ENCODE measurements around the gene ACVR1B. TPM values are rescaled to one million over a fixed set of nuclear protein-coding genes. Genes with fewer than 3 reads are reported as not detected.

Gene ACVR1B
- total and polyA plus RNA-seq, 5 experiments from 2014 or later, result 1.2 to 12.6 (median 2.3) TPM

DNA sequence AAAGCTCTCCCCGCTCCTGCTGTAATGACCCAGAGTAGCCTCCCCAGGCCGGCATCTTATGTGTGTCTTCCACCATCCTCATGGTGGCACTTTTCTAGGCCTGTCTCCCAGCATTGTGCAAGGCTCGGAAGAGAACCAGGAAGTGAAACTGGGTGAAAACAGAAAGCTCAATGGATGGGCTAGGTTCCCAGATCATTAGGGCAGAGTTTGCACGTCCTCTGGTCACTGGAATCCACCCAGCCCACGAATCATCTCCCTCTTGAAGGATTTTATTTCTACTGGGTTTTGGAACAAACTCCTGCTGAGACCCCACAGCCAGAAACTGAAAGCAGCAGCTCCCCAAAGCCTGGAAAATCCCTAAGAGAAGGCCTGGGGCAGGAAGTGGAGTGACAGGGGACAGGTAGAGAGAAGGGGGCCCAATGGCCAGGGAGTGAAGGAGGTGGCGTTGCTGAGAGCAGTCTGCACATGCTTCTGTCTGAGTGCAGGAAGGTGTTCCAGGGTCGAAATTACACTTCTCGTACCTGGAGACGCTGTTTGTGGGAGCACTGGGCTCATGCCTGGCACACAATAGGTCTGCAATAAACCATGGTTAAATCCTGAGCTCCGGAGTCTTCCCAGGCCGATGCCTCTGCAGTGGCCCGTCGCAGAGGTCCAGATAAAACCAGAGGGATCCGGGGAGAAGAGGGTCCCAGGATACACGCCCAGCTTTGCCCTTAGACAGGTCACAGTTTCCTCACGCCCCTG is 28.6 kb upstream of the ACVR1B start:
- POLR2A ChIA-PET, result interaction anchor here (0.6 kb wide), 1 partner anchor 103 kb away, joined by 3 read pairs; no protein-coding TSS in a partner anchor
- Mint-ChIP-seq H3K27me3 (no peaks in the 10 kb centered on the region), H3K36me3 (no peaks in the 10 kb centered on the region), H3K27ac (no peak overlapping the region), H3K9me3 (no peaks in the 10 kb centered on the region), H3K4me3 (peak overlapping the region in 2 of 10 donors; percentile 36 to 52), H3K4me1 (peaks cover 5 to 21% (median 9%) of the 10 kb centered on the region in 4 donors)
- no peak for ATAC-seq
- DNase-seq, result no peak

DNA sequence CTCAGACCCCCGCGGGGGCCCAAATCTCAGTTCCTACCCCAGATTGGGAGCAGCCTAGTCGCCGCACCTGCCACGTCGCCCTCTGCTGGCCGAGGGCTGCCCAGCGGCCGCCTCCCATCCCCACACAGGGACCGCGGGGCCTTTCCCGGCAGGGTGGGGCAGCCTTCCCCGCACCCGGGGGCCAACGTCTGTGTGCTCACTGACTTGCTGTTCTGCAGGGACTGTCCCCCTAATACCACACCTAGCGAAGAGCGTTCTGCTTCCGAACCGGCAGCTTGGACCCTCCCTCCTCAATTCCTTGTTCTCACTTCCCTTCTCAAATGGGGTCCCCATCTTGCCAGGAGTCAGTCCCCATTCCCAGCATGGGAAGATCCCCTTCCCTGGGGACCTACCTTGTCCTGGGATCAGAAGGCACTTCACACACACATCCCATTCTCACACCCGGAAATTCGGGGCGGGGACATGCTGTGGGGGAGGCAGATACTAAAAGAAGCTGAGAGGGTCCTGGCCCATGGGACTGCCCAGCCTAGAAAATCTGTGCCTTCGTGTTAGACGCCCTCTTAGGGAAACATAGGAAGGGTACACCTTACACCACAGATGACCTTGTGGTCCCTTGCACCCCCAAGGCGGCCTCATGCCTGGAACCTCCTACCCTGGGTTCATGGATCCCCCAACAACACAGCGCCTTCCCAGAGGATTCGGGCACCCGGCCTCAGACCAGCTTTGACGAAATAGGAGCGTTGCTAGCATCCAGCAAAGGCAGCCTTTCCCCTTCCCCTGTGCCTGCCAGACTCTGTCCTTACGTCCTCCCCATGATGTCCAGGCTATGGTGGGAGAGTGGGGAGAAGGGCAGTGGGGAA is 27.8 kb upstream of the ACVR1B start:
- Mint-ChIP-seq H3K36me3 (no peaks in the 10 kb centered on the region), H3K4me1 (peaks cover 5 to 21% (median 9%) of the 10 kb centered on the region in 4 donors), H3K4me3 (peak overlapping the region in 6 of 10 donors; percentile 21 to 66 (median 44)), H3K9me3 (no peaks in the 10 kb centered on the region), H3K27ac (no peak overlapping the region), H3K27me3 (no peaks in the 10 kb centered on the region)
- ATAC-seq (peak; percentile 88 to 93), DNase-seq (peak in 9 of 10 donors; percentile 34 to 60 (median 48))
- POLR2A ChIA-PET, result interaction anchor here (0.6 kb wide), 2 partner anchors 104 to 1442 kb away, joined by 3 read pairs; no protein-coding TSS in a partner anchor

GRCh38 chr12:51924551-51925319 is 26.8 kb upstream of the ACVR1B start:
- no peaks in the 10 kb centered on the region for H3K27me3 Mint-ChIP-seq
- H3K4me3 Mint-ChIP-seq, result peak overlapping the region in 1 of 10 donors; percentile 40
- H3K4me1 Mint-ChIP-seq, result peaks cover 5 to 21% (median 9%) of the 10 kb centered on the region in 4 donors
- no peaks in the 10 kb centered on the region for H3K36me3 Mint-ChIP-seq
- ATAC-seq (no peak), DNase-seq (no peak)
- no peak overlapping the region for H3K27ac Mint-ChIP-seq
- no peaks in the 10 kb centered on the region for H3K9me3 Mint-ChIP-seq
- POLR2A ChIA-PET, result no interaction called here

GRCh38 chr12:51925346-51926063 is 26.0 kb upstream of the ACVR1B start:
- no peak for DNase-seq
- no peaks in the 10 kb centered on the region for H3K36me3 Mint-ChIP-seq
- H3K27ac Mint-ChIP-seq, result peak overlapping the region in 2 of 10 donors; percentile 28 to 54
- POLR2A ChIA-PET, result no interaction called here
- H3K4me1 Mint-ChIP-seq, result peaks cover 5 to 21% (median 9%) of the 10 kb centered on the region in 4 donors
- no peaks in the 10 kb centered on the region for H3K27me3 Mint-ChIP-seq
- H3K9me3 Mint-ChIP-seq, result no peaks in the 10 kb centered on the region
- H3K4me3 Mint-ChIP-seq, result no peak overlapping the region
- no peak for ATAC-seq

- H3K9me3 Mint-ChIP-seq, result no peaks in the 10 kb centered on the region
- ATAC-seq, result no peak
- H3K4me1 Mint-ChIP-seq, result peaks cover 5 to 21% (median 9%) of the 10 kb centered on the region in 4 donors
- no peaks in the 10 kb centered on the region for H3K36me3 Mint-ChIP-seq
- peak overlapping the region in 1 of 10 donors; percentile 20 for H3K27ac Mint-ChIP-seq
- POLR2A ChIA-PET, result no interaction called here
- H3K4me3 Mint-ChIP-seq, result no peak overlapping the region
- H3K27me3 Mint-ChIP-seq, result no peaks in the 10 kb centered on the region
- DNase-seq, result peak in 1 of 10 donors; percentile 55
These were observed 25.4 kb upstream of the ACVR1B start for GRCh38 chr12:51926064-51926632.

- peak; percentile 62 to 67 for ATAC-seq
- Mint-ChIP-seq H3K27me3 (no peaks in the 10 kb centered on the region), H3K27ac (no peak overlapping the region)
These were observed 24.8 kb upstream of the ACVR1B start for GRCh38 chr12:51926718-51927117.

DNA sequence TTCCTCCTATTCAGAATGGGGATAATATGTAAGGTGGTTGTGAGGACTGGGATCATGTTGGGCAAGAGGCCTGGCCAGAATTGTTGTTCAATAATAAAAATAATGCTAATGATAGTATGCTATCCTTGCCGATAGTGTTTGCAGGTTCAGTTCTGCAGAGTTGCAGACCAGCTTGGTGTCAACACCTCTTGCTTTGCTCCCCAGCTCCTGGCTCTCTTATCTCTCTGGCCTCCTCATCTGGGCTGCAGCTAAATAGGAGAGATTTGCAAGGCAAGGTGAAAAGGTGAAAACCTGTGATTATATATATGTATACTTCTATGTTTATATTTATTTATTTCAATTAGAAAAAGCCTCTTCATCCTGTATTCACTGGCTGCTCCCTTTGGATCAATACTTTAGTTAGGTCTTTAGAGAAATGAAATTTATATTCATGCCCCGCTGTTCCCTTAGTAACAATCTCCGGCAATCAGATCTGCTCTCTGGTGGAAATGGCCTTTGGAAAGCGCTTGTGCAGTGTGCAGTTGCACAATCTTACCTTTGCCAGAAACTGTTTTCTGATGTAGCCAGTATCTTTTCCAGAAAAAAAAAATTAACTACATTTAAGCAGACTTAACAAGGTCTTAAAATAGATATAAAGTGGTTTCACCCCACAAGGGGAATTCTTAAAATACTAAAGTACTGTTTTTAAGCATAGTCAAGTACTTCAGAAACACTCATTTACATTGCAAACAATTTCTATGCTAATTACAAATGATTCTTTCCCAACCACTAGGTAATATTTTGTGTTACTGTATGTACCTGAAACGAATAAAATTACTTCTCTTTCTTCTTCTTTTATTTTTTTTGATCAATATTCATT is 19.1 kb upstream of the ACVR1B start:
- no peaks in the 10 kb centered on the region for H3K27me3 Mint-ChIP-seq
- no peaks in the 10 kb centered on the region for H3K4me1 Mint-ChIP-seq
- POLR2A ChIA-PET, result no interaction called here
- DNase-seq, result peak in 1 of 10 donors; percentile 10
- ATAC-seq, result no peak
- no peaks in the 10 kb centered on the region for H3K36me3 Mint-ChIP-seq
- no peaks in the 10 kb centered on the region for H3K9me3 Mint-ChIP-seq
- no peak overlapping the region for H3K4me3 Mint-ChIP-seq
- H3K27ac Mint-ChIP-seq, result no peak overlapping the region

More at GRCh38 chr12:51926718-51927117, 24.8 kb upstream of the ACVR1B start:
- H3K4me3 Mint-ChIP-seq, result no peak overlapping the region
- POLR2A ChIA-PET, result no interaction called here
- no peaks in the 10 kb centered on the region for H3K36me3 Mint-ChIP-seq
- peaks cover 5 to 21% (median 9%) of the 10 kb centered on the region in 4 donors for H3K4me1 Mint-ChIP-seq
- no peaks in the 10 kb centered on the region for H3K9me3 Mint-ChIP-seq
- DNase-seq, result peak in 9 of 10 donors; percentile 24 to 72 (median 36)

- POLR2A ChIA-PET, result no interaction called here
- H3K4me1 Mint-ChIP-seq, result no peaks in the 10 kb centered on the region
- H3K27ac Mint-ChIP-seq, result no peak overlapping the region
- H3K4me3 Mint-ChIP-seq, result no peak overlapping the region
- no peaks in the 10 kb centered on the region for H3K36me3 Mint-ChIP-seq
- H3K27me3 Mint-ChIP-seq, result no peaks in the 10 kb centered on the region
- no peak for ATAC-seq
- H3K9me3 Mint-ChIP-seq, result no peaks in the 10 kb centered on the region
- DNase-seq, result no peak
These were observed 17.4 kb upstream of the ACVR1B start for GRCh38 chr12:51934080-51934479.

DNA sequence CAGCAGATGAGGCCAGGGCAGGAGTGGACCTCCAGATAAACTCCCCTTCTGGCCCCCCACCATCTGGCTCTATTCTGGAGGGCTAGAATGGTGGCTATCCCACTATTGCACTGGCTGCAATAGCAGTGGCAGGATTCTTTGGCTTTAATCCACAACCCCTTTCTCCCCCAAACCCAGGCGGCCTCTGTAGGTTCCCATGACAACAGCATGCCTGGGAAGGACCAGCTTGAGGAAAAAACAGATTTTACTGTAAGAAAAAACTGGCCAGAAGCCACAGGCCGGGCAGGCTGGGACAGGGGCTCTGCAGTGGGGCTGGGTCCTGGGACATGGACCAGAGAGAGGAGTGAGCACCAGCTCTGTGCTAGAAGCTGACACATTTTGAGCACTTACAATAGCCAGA is 13.6 kb upstream of the ACVR1B start:
- POLR2A ChIA-PET, result no interaction called here
- no peak for ATAC-seq
- Mint-ChIP-seq H3K4me3 (no peak overlapping the region), H3K9me3 (no peaks in the 10 kb centered on the region), H3K27ac (no peak overlapping the region), H3K36me3 (no peaks in the 10 kb centered on the region), H3K27me3 (peaks cover 0 to 17% (median 7%) of the 10 kb centered on the region in 5 donors), H3K4me1 (peaks cover 2 to 8% (median 6%) of the 10 kb centered on the region in 4 donors)
- no peak for DNase-seq

GRCh38 chr12:51938726-51939125 is 12.8 kb upstream of the ACVR1B start:
- Mint-ChIP-seq H3K27ac (no peak overlapping the region), H3K27me3 (peaks cover 0 to 17% (median 7%) of the 10 kb centered on the region in 5 donors), H3K36me3 (no peaks in the 10 kb centered on the region), H3K4me1 (peaks cover 2 to 8% (median 6%) of the 10 kb centered on the region in 4 donors), H3K9me3 (peaks cover 0 to 5% (median 0%) of the 10 kb centered on the region in 9 donors), H3K4me3 (no peak overlapping the region)
- no peak for DNase-seq
- POLR2A ChIA-PET, result no interaction called here
- ATAC-seq, result no peak

DNA sequence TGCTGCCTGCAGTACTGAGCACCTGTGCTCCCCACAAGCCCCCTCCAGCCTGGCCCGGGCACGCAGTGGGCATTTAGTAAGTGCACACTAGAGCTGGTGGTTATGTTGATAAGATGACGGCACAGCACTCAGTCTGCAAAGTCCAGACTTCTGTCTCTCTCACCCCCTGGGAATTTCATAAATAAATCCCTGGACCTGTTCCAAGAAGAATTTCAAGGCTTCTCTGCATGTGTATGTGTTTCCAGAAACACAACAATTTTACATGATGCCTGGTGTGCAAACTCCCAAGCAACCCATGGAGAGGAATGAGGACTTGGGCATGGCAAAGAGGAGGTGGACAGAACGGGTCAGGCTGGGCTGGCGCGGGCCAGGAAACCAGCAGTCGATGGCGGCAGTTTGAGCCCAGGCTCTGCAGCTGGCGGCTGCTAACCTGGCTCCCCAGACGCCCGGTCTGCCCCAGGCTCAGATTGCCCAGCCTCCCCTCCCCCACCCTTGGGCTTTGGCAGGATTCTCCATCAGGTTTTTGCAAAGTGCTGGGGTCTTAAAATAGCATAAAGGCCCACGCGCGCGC is 10.4 kb upstream of the ACVR1B start:
- POLR2A ChIA-PET, result no interaction called here
- H3K9me3 Mint-ChIP-seq, result peaks cover 0 to 22% (median 13%) of the 10 kb centered on the region in 9 donors

More for the DNA sequence above, 10.4 kb upstream of the ACVR1B start:
- ATAC-seq (no peak), DNase-seq (no peak)
- H3K27ac Mint-ChIP-seq, result no peak overlapping the region
- H3K4me1 Mint-ChIP-seq, result peaks cover 2 to 8% (median 6%) of the 10 kb centered on the region in 4 donors
- no peak overlapping the region for H3K4me3 Mint-ChIP-seq
- peaks cover 0 to 17% (median 7%) of the 10 kb centered on the region in 5 donors for H3K27me3 Mint-ChIP-seq
- peaks cover 0 to 14% (median 3%) of the 10 kb centered on the region in 3 donors for H3K36me3 Mint-ChIP-seq
